HG03342 (cell line): ENCODE data around the gene PLXDC2.
"Not testable (repeated sequence)": the region's sequence is repeated elsewhere in the genome, so short reads cannot be mapped to it uniquely, and the experiment has no call there.

Source experiments
- ATAC-seq: cut with Tn5 transposase; IDR thresholded peaks from one replicate; pipeline ENCODE4 v1.9.1; 2021; ENCODE audit warnings: mild to moderate bottlenecking, moderate library complexity; ENCODE audit not compliant: unreplicated experiment

The PLXDC2 gene

DNA sequence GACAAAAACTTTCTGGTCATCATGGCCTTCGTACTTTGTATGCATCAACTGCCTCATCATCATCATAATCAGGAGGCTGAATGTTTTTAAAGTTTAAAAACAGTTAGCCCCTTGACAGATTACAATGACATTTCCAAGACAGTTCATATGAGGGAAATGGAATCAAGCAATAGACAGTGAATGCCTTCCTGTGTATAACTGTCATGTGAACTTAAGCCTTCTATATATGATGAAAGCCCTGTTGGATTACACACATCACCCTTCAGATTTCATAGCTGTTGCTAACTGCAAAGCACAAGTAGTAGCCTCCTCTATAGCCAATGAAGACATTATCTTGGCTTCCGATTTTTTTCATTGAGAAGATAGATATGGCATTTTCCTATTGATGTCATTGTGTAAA lies 154.0 kb downstream of the PLXDC2 start:
- ATAC-seq, result no peak

DNA sequence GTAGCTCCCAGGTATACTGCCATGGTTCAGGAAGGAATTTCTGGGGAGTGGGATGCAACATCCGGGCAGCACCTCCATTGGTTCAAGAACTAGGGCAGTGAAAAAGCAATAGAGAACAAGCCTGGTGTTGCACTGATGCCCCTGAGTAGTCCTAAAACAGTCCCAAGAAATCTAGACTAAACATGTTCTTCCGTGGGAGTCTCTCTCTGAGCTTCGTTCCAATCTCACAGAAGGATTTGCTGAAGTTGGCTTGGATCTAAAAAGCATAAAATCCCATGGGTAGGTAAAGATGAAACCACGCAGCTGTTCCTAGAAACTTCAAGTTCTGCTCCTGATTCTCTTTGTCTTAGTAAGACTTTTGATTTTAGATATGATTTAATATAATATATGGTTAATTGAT lies 154.5 kb downstream of the PLXDC2 start:
- ATAC-seq, result no peak

DNA sequence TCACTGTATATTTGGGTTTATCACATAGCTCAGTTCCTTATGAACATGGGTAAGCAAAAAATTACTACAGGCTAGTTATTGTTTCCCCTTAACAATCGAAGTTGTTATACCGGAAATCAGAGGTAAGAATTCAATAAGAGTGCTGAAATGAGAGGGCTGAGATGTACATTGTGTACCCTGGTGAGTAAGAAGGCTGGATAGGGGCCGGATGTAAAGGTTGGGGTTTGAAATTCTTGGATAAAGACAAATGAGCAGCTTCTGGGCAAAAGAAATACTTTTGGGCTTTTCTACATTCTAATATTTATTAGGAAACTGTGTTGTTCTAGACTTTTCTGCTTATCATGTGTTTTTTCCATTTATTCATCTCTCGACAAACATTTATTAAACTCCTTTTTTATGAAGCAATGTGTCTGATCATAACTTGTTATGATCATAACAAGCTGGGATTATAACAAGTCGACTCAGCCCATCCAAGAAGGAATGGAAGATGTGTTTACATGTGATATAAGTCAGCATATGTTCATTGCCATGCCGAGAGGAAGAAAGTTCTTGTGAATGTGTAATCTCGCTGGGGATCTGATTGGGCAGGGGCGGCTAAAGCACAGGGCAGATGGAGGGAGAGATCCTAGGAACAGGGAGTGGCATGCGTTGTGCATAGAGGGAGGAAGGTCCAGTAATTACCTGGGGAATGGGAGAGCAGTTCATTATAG lies 155.3 kb downstream of the PLXDC2 start:
- ATAC-seq, result no peak

GRCh38 chr10:19974138-19974537 lies 157.9 kb downstream of the PLXDC2 start:
- no peak for ATAC-seq

- no peak for ATAC-seq
Observed at GRCh38 chr10:19974554-19974953, 158.3 kb downstream of the PLXDC2 start.

DNA sequence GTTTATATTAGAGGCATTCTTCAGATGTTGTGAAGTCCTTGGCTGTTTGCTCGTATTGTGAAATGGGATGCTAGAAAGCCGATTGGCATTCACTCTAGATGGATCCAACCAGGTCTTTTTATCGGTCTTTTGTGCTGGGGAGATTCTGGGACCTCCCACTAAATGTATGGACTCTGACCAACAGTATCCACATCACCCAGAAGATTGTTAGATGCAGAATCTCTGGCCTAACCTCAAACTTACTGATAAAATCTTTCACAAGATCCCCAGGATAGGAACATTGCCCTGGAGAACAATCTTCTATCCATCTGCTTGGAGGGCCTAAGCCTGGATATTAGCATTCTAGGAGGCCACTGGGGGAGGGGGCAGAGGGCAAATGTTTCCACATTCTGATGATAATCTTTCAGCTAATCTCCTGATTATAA lies 160.9 kb downstream of the PLXDC2 start:
- ATAC-seq, result no peak

DNA sequence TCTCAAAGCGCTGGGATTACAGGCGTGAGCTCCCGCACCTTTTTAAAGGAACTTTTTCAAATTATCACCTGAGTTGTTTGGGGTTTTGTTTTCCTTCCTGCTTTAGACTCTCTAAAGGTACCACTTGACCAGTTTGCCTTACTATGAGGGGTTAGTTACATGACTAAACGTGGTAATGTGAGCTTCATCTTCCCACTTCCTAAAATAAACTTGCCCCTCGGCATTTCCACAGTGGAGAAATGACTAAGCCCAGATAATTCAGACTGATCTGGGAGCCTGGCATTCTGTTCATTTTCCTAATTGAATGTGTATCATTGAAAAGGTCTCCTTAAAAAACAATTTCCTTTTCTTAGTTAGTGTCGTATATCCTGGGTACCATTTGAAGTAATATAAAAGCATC lies 163.4 kb downstream of the PLXDC2 start:
- ATAC-seq, result no peak

DNA sequence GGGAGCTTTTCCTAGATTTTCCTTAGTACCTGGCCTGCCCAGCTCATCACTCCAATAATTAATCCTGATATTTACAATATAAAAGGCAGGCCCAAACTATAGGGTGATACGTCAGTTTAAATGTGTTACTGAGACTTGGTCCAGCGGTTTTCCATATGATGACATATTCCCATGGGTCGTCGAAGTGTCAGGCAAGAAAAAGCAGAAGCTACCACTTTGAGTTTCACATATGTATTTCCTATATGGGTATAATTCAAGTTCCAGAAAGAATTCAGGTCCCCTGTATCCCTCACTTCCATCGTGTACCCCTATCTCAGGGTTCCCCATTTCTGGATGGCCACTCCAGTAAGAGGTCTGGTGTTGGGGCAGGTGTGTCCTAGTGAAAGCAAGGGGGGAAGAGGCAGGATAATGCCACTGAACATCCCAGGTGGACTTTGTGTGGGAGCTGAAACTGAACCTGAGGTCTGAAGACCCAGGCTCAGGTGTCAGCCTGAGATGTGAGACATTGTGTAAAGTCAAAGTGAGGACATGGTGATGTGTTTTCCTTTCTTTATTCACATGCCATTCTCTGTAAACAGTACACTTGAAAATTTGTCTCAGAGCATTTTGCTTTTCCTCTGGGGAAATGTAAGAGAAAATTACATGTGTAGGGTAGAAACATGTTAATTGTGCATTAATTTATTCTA lies 167.8 kb downstream of the PLXDC2 start:
- ATAC-seq, result no peak

GRCh38 chr10:19985745-19986144 lies 169.5 kb downstream of the PLXDC2 start:
- no peak for ATAC-seq

GRCh38 chr10:19986591-19986990 lies 170.4 kb downstream of the PLXDC2 start:
- no peak for ATAC-seq

DNA sequence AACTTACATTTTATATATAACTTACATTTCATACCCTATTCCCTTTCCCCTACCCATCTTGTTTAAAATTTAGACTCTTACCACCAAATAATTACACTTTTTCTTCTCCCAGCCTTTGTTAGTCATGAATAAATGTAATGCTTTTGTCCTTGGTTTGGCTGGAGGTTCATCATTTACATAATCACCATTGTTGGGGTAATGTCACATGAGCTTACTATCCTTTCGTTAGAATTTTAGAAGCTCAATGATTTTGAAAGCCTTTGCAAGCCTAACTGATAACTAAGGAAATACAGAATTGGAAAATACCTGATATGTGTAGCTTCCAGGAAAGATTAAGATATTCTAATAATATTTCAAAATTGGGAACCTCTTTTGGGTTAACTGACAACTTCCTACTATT lies 171.7 kb downstream of the PLXDC2 start:
- no peak for ATAC-seq

DNA sequence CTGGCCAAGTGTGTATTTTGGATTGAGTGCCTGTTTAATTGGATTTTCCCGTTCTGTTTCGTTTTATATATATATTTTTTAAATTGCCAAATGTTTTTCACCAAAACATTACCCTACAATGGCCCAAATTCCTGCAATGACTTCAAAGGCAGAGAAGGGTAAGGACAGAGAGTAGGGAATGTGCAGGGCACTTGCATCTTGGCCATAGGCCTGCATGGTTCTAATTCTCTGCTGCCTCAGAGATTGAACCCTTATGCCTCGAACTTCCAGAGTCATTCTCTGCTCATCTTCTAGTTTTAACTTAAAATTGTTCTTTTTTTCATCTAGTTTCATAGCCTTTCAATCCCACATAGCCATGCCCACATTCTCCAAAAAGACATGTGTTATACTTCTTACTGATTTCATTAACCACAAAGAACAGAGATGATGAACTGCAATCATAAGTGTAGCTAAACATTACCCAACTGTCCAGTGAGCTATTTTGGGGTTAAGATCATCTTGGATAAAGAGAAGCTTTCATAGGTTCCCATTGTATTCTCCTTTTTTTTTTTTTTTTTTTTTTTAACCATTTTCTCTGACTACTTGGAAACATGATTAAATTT lies 177.6 kb downstream of the PLXDC2 start:
- no peak for ATAC-seq

GRCh38 chr10:19998482-19998881 lies 182.2 kb downstream of the PLXDC2 start:
- ATAC-seq, result no peak

- no peak for ATAC-seq
Observed at GRCh38 chr10:19999431-19999830, 183.2 kb downstream of the PLXDC2 start.

- not testable (repeated sequence) for ATAC-seq
Observed at GRCh38 chr10:20002026-20002425, 185.8 kb downstream of the PLXDC2 start.

- no peak for ATAC-seq
Observed at GRCh38 chr10:20002657-20003056, 186.4 kb downstream of the PLXDC2 start.

- ATAC-seq, result peak; percentile 52
Observed at GRCh38 chr10:20004087-20004523, 187.9 kb downstream of the PLXDC2 start.

DNA sequence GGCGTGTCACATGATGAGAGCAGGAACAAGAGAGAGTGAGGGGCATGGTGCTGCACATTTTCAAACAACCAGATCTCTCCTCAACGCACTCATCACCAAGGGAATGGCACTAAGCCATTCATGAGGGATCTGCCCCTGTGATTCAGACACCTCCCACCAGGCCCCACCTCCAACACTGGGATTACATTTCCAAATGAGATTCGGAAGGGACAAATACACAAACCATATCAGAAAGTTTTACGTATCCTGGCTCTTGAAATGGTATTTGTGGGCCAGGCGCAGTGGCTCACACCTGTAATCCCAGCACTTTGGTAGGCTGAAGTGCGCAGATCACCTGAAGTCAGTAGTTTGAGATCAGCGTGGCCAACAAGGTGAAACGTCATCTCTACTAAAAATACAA lies 189.4 kb downstream of the PLXDC2 start:
- ATAC-seq, result no peak

- ATAC-seq, result no peak
Observed at GRCh38 chr10:20006169-20006870, 190.1 kb downstream of the PLXDC2 start.

- ATAC-seq, result no peak
Observed at GRCh38 chr10:20007426-20007825, 191.2 kb downstream of the PLXDC2 start.

DNA sequence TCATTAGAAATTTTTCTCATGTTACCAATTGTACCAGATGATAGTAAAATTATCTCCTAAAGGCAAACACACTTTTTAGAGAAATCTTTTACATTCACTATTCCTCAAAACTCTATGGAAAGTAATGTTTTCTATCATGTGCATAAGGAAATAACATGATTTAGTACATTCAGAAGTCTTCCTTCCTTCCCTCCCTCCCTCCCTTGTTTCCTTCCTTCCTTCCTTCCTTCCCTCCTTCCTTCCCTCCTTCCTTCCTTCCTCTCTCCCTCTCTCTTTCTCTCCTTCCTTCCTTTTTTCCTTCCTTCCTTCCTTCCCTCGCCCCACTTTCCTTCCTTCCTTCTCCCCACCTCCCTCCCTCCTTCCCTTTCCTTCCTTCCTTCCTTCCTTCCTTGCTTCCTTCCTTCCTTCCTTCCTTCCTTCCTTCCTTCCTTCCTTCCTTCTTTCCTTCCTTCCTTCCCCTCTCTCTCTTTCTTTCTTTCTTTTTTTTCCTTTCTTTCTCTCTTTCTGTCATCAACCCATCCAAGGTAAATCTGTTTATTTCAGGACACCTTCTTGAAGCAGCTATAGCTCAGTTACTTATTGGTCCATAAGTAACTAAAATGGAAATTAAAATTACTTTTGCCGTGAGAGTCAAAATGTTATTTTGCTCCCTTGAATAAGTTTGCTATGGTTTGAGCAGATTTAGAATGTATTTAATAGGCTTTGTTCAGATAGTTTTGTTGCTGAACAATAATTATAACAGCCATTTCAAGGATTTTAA lies 197.9 kb downstream of the PLXDC2 start:
- ATAC-seq, result no peak
